Measurements from ENCODE around the gene UPF2. TPM values are rescaled to one million over a fixed set of nuclear protein-coding genes. Genes with fewer than 3 reads are reported as not detected.

Gene UPF2
- polyA plus RNA-seq, 3 donors = 2.7 to 6.7 (median 4.3) TPM

DNA sequence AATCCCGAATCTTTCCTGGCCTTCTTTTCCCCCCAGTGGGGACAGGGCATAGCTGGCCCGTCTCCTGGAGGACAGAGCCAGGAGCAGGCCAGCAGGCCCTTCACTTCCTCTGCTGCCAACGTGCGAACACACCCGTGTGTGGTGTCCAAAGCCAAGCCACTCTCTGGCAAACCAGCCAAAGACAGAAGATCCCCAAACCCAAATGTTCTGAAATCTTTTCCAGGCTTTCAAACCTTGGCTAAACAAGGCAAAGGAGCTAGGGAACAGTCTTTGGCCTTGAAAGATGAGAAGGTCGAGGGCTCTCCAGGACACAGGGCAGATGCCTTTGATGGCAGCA lies 156.5 kb downstream of the UPF2 start:
- H3K4me3 Mint-ChIP-seq = no peak overlapping the region

GRCh38 chr10:11885437-11886137 lies 157.0 kb downstream of the UPF2 start:
- H3K36me3 ChIP-seq (replicated peaks in 1 of 2; ENCODE audit: control insufficient read depth in 1 of 2, insufficient read depth in 2 of 2, low read length in 2 of 2) = no peaks in the 10 kb centered on the region
- no peak overlapping the region for H3K4me2 ChIP-seq (replicated peaks; ENCODE audit: extremely low read depth, low read length, poor library complexity, severe bottlenecking)
- no peak overlapping the region for H3K4me3 ChIP-seq (replicated peaks in 1 of 3; ENCODE audit: low read depth in 2 of 3, low read length in 3 of 3)
- H3K27ac ChIP-seq (ENCODE audit: low read depth in 1 of 2, low read length in 2 of 2) = no peak overlapping the region
- H3K4me3 Mint-ChIP-seq = no peak overlapping the region
- no peaks in the 10 kb centered on the region for H4K20me1 ChIP-seq (ENCODE audit: insufficient read depth, low read length)
- no peaks in the 10 kb centered on the region for H3K9me3 ChIP-seq (replicated peaks in 1 of 2; ENCODE audit: control insufficient read depth in 1 of 2, insufficient read depth in 1 of 2, low read length in 2 of 2)
- peak overlapping the region in 1 of 7 donors; percentile 57 for H3K27ac Mint-ChIP-seq
- TF ChIP-seq, protein P1, sequence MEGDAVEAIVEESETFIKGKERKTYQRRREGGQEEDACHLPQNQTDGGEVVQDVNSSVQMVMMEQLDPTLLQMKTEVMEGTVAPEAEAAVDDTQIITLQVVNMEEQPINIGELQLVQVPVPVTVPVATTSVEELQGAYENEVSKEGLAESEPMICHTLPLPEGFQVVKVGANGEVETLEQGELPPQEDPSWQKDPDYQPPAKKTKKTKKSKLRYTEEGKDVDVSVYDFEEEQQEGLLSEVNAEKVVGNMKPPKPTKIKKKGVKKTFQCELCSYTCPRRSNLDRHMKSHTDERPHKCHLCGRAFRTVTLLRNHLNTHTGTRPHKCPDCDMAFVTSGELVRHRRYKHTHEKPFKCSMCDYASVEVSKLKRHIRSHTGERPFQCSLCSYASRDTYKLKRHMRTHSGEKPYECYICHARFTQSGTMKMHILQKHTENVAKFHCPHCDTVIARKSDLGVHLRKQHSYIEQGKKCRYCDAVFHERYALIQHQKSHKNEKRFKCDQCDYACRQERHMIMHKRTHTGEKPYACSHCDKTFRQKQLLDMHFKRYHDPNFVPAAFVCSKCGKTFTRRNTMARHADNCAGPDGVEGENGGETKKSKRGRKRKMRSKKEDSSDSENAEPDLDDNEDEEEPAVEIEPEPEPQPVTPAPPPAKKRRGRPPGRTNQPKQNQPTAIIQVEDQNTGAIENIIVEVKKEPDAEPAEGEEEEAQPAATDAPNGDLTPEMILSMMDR (IDR thresholded peaks at IDR 0.05) = no peak
- H3K27me3 Mint-ChIP-seq (ENCODE audit: low read depth in 3 of 3) = no peaks in the 10 kb centered on the region
- H3K27me3 ChIP-seq (ENCODE audit: control insufficient read depth in 2 of 2, insufficient read depth in 2 of 2, low read length in 2 of 2) = no peaks in the 10 kb centered on the region
- no peak overlapping the region for H3K9ac ChIP-seq (ENCODE audit: insufficient read depth, low read length, poor library complexity, severe bottlenecking)
- H3K79me2 ChIP-seq (ENCODE audit: insufficient read depth, low read length) = no peaks in the 10 kb centered on the region
- intact Hi-C loops (cut with micrococcal nuclease) = no loop called here
- no peaks in the 10 kb centered on the region for H3K9me3 Mint-ChIP-seq
- no peak overlapping the region for H2AFZ ChIP-seq (ENCODE audit: insufficient read depth, low read depth, low read length, poor library complexity, severe bottlenecking)
- H3K36me3 Mint-ChIP-seq = no peaks in the 10 kb centered on the region
- no peak for DNase-seq
- H3K4me1 Mint-ChIP-seq = no peaks in the 10 kb centered on the region
- 98% methylated on average over 9 of the region's 13 CpGs for WGBS (ENCODE audit: insufficient coverage)
- H3K4me1 ChIP-seq (ENCODE audit: control insufficient read depth in 1 of 2, insufficient read depth in 2 of 2, low read length in 2 of 2) = no peaks in the 10 kb centered on the region

More for the DNA sequence above, 156.5 kb downstream of the UPF2 start:
- DNase-seq = no peak
- no peaks in the 10 kb centered on the region for H3K36me3 Mint-ChIP-seq
- no peak overlapping the region for H3K27ac Mint-ChIP-seq
- H3K9ac ChIP-seq (ENCODE audit: insufficient read depth, low read length, poor library complexity, severe bottlenecking) = no peak overlapping the region
- no peaks in the 10 kb centered on the region for H3K27me3 Mint-ChIP-seq (ENCODE audit: low read depth in 3 of 3)
- H3K4me3 ChIP-seq (replicated peaks in 1 of 3; ENCODE audit: low read depth in 2 of 3, low read length in 3 of 3) = no peak overlapping the region
- no peaks in the 10 kb centered on the region for H3K4me1 ChIP-seq (ENCODE audit: control insufficient read depth in 1 of 2, insufficient read depth in 2 of 2, low read length in 2 of 2)
- H3K9me3 Mint-ChIP-seq = no peaks in the 10 kb centered on the region
- H3K36me3 ChIP-seq (replicated peaks in 1 of 2; ENCODE audit: control insufficient read depth in 1 of 2, insufficient read depth in 2 of 2, low read length in 2 of 2) = no peaks in the 10 kb centered on the region
- H3K4me2 ChIP-seq (replicated peaks; ENCODE audit: extremely low read depth, low read length, poor library complexity, severe bottlenecking) = no peak overlapping the region
- no peaks in the 10 kb centered on the region for H3K9me3 ChIP-seq (replicated peaks in 1 of 2; ENCODE audit: control insufficient read depth in 1 of 2, insufficient read depth in 1 of 2, low read length in 2 of 2)
- 76% methylated on average over 6 of the region's 6 CpGs for WGBS (ENCODE audit: insufficient coverage)
- H3K27ac ChIP-seq (ENCODE audit: low read depth in 1 of 2, low read length in 2 of 2) = no peak overlapping the region
- H4K20me1 ChIP-seq (ENCODE audit: insufficient read depth, low read length) = no peaks in the 10 kb centered on the region
- TF ChIP-seq, protein P1 (IDR thresholded peaks at IDR 0.05) = no peak
- no peaks in the 10 kb centered on the region for H3K79me2 ChIP-seq (ENCODE audit: insufficient read depth, low read length)
- no peaks in the 10 kb centered on the region for H3K27me3 ChIP-seq (ENCODE audit: control insufficient read depth in 2 of 2, insufficient read depth in 2 of 2, low read length in 2 of 2)
- intact Hi-C loops (cut with micrococcal nuclease) = no loop called here
- H2AFZ ChIP-seq (ENCODE audit: insufficient read depth, low read depth, low read length, poor library complexity, severe bottlenecking) = no peak overlapping the region
- H3K4me1 Mint-ChIP-seq = no peaks in the 10 kb centered on the region
